Measurements from ENCODE around the gene SEMA4C. TPM values are rescaled to one million over a fixed set of nuclear protein-coding genes. Genes with fewer than 3 reads are reported as not detected.
A peak's percentile ranks its signal among the peaks of the same experiment; 100 is the strongest.

SEMA4C gene
- total RNA-seq, 1 donor from 2014 or later: 74.5 TPM

GRCh38 chr2:96882906-96883305 is 13.0 kb upstream of the SEMA4C start:
- DNase-seq (ENCODE audit: low read depth): no peak

- no peak for DNase-seq (ENCODE audit: low read depth)
These were observed 12.3 kb upstream of the SEMA4C start for GRCh38 chr2:96882230-96882629.

- no peak for DNase-seq (ENCODE audit: low read depth)
These were observed 11.7 kb upstream of the SEMA4C start for GRCh38 chr2:96881349-96882195.

- DNase-seq (ENCODE audit: low read depth): no peak
These were observed 11.0 kb upstream of the SEMA4C start for GRCh38 chr2:96880891-96881273.

GRCh38 chr2:96879545-96880040 is 9.7 kb upstream of the SEMA4C start:
- DNase-seq (ENCODE audit: low read depth): no peak

- no peak for DNase-seq (ENCODE audit: low read depth)
These were observed 9.1 kb upstream of the SEMA4C start for GRCh38 chr2:96878796-96879544.

- DNase-seq (ENCODE audit: low read depth): no peak
These were observed 8.3 kb upstream of the SEMA4C start for GRCh38 chr2:96878171-96878570.

- DNase-seq (ENCODE audit: low read depth): peak; percentile 93
These were observed 7.8 kb upstream of the SEMA4C start for GRCh38 chr2:96877631-96878092.

GRCh38 chr2:96877042-96877451 is 7.2 kb upstream of the SEMA4C start:
- DNase-seq (ENCODE audit: low read depth): peak; percentile 82

- peak; percentile 98 for DNase-seq (ENCODE audit: low read depth)
These were observed 6.6 kb upstream of the SEMA4C start for GRCh38 chr2:96876269-96877041.

GRCh38 chr2:96875498-96876268 is 5.8 kb upstream of the SEMA4C start:
- DNase-seq (ENCODE audit: low read depth): no peak

GRCh38 chr2:96874198-96874831 is 4.4 kb upstream of the SEMA4C start:
- DNase-seq (ENCODE audit: low read depth): no peak

- no peak for DNase-seq (ENCODE audit: low read depth)
These were observed 3.8 kb upstream of the SEMA4C start for GRCh38 chr2:96873651-96874096.

- no peak for DNase-seq (ENCODE audit: low read depth)
These were observed 2.9 kb upstream of the SEMA4C start for GRCh38 chr2:96872591-96873349.

- peak; percentile 79 for DNase-seq (ENCODE audit: low read depth)
These were observed 861 bp upstream of the SEMA4C start for GRCh38 chr2:96870626-96871255.

- peak; percentile 85 for DNase-seq (ENCODE audit: low read depth)
These were observed 529 bp downstream of the SEMA4C start for GRCh38 chr2:96869281-96869821.

GRCh38 chr2:96868555-96869280 is 1.2 kb downstream of the SEMA4C start:
- peak; percentile 92 for DNase-seq (ENCODE audit: low read depth)

All from myocyte (in vitro differentiated cells).